PC-9 (cell line): ENCODE results near the gene CARS1. TPM values are rescaled to one million over a fixed set of nuclear protein-coding genes. Genes with fewer than 3 reads are reported as not detected.

Experiments used
- BruUV-seq: library from RNA; stranded (reverse); fragments of 400-500 nt; replicated peaks from 2 replicates; lab custom pipeline; 2021; lab: Mats Ljungman, UMichigan
- CTCF ChIA-PET: fragments of 300-600 bp; sonication (Branson Sonifier 250); formaldehyde crosslinking; loops from one replicate; lab custom pipeline; 2022; ENCODE audit warnings: antibody characterized with exemption; lab: Charles Lee
- POLR2A ChIA-PET: fragments of 300-600 bp; sonication (Branson Sonifier 250); formaldehyde crosslinking; loops from one replicate; lab custom pipeline; 2022; ENCODE audit warnings: antibody characterized with exemption; ENCODE audit not compliant: unreplicated experiment; lab: Charles Lee
- DNase-seq, 2 experiments: peaks; one replicate each; pipeline versions ENCODE4 v3.0.0 to v3.0.0-alpha.2; 2015 to 2022; ENCODE audit warnings: mixed read lengths in 1 of 2
- H2AFZ ChIP-seq: fragments of 200-600 bp; sonication (generic); 2 replicates; pipeline ENCODE4 v1.8.1; 2017; ENCODE audit warnings: antibody characterized with exemption
- H3F3A ChIP-seq: fragments of 200-600 bp; sonication (generic); 2 replicates; pipeline ENCODE4 v1.8.1; 2017; ENCODE audit warnings: antibody characterized with exemption, mild to moderate bottlenecking, low read depth; ENCODE audit not compliant: insufficient read depth
- H3K27ac ChIP-seq: fragments of 200-600 bp; sonication (generic); 2 replicates; pipeline ENCODE4 v1.6.1; 2016; ENCODE audit warnings: mixed run types
- H3K27me3 ChIP-seq: fragments of 200-600 bp; sonication (generic); 2 replicates; pipeline ENCODE4 v1.6.1; 2016; ENCODE audit warnings: low read depth, mixed run types; ENCODE audit not compliant: insufficient read depth
- H3K36me3 ChIP-seq: fragments of 200-600 bp; sonication (generic); 2 replicates; pipeline ENCODE4 v1.6.1; 2016; ENCODE audit warnings: low read depth, mixed run types
- H3K4me1 ChIP-seq: fragments of 200-600 bp; sonication (generic); replicated peaks from 2 replicates; pipeline ENCODE4 v1.6.1; 2016; ENCODE audit warnings: mixed run types; ENCODE audit not compliant: insufficient read depth
- H3K4me2 ChIP-seq: fragments of 200-600 bp; sonication (generic); 2 replicates; pipeline ENCODE4 v1.6.1; 2017; ENCODE audit warnings: mixed run types
- H3K4me3 ChIP-seq: fragments of 200-600 bp; sonication (generic); 2 replicates; pipeline ENCODE4 v1.6.1; 2016; ENCODE audit warnings: mixed run types
- H3K79me2 ChIP-seq: fragments of 200-600 bp; sonication (generic); 2 replicates; pipeline ENCODE4 v1.6.1; 2017; ENCODE audit warnings: low read depth, mixed run types
- H3K9me2 ChIP-seq: fragments of 200-600 bp; sonication (generic); 2 replicates; pipeline ENCODE4 v1.8.1; 2017; ENCODE audit warnings: mild to moderate bottlenecking; ENCODE audit not compliant: insufficient read depth
- H3K9me3 ChIP-seq: fragments of 200-600 bp; sonication (generic); 2 replicates; pipeline ENCODE4 v1.8.1; 2016; ENCODE audit warnings: low read depth; ENCODE audit not compliant: insufficient read depth
- H4K20me1 ChIP-seq: fragments of 200-600 bp; sonication (generic); 2 replicates; pipeline ENCODE4 v1.8.1; 2017; ENCODE audit not compliant: insufficient read depth
- EZH2 ChIP-seq: fragments of 200-600 bp; sonication (generic); IDR thresholded peaks from 2 replicates; pipeline ENCODE4 v1.8.0; 2017; ENCODE audit warnings: antibody characterized with exemption, low read depth
- intact Hi-C: fragments of 100-400 bp; cut with micrococcal nuclease; formaldehyde crosslinking; loops from one replicate; pipeline ENCODE4 v1.10.0; 2022; ENCODE audit not compliant: unreplicated experiment
- total RNA-seq: library from RNA; stranded (reverse); gene quantifications from 2 replicates; pipeline ENCODE4 v1.2.3, GENCODE V29; 2021
- TF ChIP-seq, protein P1 (sequence below): fragments of 200-600 bp; sonication (generic); conservative IDR thresholded peaks from 2 replicates; pipeline ENCODE4 v1.6.1; 2017; ENCODE audit warnings: mixed run types, antibody characterized with exemption, mild to moderate bottlenecking, moderate library complexity

Gene CARS1
- total RNA-seq, 1 experiment from 2014 or later = 78.8 TPM

- no TSS peak for BruUV-seq
- Histone ChIP-seq H3K79me2 (no peaks in the 10 kb centered on the region), H3K4me3 (no peak overlapping the region), H3K4me1 (no peaks in the 10 kb centered on the region), H2AFZ (no peak overlapping the region), H3K27ac (no peak overlapping the region), H3F3A (no peaks in the 10 kb centered on the region), H3K9me2 (no peaks in the 10 kb centered on the region), H3K36me3 (peaks cover 7% of the 10 kb centered on the region; the same call in 1 of the 2 replicates), H3K9me3 (no peaks in the 10 kb centered on the region), H4K20me1 (no peaks in the 10 kb centered on the region; the same call in 1 of the 2 replicates), H3K27me3 (no peaks in the 10 kb centered on the region), H3K4me2 (no peak overlapping the region)
- CTCF ChIA-PET = no interaction called here
- TF ChIP-seq, protein P1, sequence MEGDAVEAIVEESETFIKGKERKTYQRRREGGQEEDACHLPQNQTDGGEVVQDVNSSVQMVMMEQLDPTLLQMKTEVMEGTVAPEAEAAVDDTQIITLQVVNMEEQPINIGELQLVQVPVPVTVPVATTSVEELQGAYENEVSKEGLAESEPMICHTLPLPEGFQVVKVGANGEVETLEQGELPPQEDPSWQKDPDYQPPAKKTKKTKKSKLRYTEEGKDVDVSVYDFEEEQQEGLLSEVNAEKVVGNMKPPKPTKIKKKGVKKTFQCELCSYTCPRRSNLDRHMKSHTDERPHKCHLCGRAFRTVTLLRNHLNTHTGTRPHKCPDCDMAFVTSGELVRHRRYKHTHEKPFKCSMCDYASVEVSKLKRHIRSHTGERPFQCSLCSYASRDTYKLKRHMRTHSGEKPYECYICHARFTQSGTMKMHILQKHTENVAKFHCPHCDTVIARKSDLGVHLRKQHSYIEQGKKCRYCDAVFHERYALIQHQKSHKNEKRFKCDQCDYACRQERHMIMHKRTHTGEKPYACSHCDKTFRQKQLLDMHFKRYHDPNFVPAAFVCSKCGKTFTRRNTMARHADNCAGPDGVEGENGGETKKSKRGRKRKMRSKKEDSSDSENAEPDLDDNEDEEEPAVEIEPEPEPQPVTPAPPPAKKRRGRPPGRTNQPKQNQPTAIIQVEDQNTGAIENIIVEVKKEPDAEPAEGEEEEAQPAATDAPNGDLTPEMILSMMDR = no peak
- no peak for TF ChIP-seq EZH2
- POLR2A ChIA-PET = no interaction called here
- intact Hi-C loops = no loop called here
- no peak for DNase-seq
Measured at GRCh38 chr11:3014943-3015342, 42.3 kb downstream of the CARS1 start.

GRCh38 chr11:3014057-3014938 is 42.9 kb downstream of the CARS1 start:
- CTCF ChIA-PET = no interaction called here
- no peaks in the 10 kb centered on the region for H3F3A ChIP-seq
- intact Hi-C loops = no loop called here
- no peaks in the 10 kb centered on the region for H3K9me2 ChIP-seq
- TF ChIP-seq, protein P1 = no peak
- TF ChIP-seq EZH2 = no peak
- H3K4me2 ChIP-seq = no peak overlapping the region
- DNase-seq = no peak
- H3K27ac ChIP-seq = no peak overlapping the region
- POLR2A ChIA-PET = no interaction called here
- H3K9me3 ChIP-seq = no peaks in the 10 kb centered on the region
- H2AFZ ChIP-seq = no peak overlapping the region
- H3K4me3 ChIP-seq = no peak overlapping the region
- H3K4me1 ChIP-seq = no peaks in the 10 kb centered on the region
- no TSS peak for BruUV-seq
- H3K79me2 ChIP-seq = no peaks in the 10 kb centered on the region
- H3K36me3 ChIP-seq = peaks cover 7% of the 10 kb centered on the region; the same call in 1 of the 2 replicates
- no peaks in the 10 kb centered on the region for H4K20me1 ChIP-seq
- no peaks in the 10 kb centered on the region for H3K27me3 ChIP-seq

- no peak for TF ChIP-seq EZH2
- TF ChIP-seq, protein P1 = no peak
- DNase-seq = no peak
- H3K4me2 ChIP-seq = no peak overlapping the region
- H3K36me3 ChIP-seq = peaks cover 5% of the 10 kb centered on the region; the same call in 1 of the 2 replicates
- H3F3A ChIP-seq = no peaks in the 10 kb centered on the region
- H3K4me3 ChIP-seq = no peak overlapping the region
- H3K79me2 ChIP-seq = no peaks in the 10 kb centered on the region
- no peaks in the 10 kb centered on the region for H3K27me3 ChIP-seq
- H2AFZ ChIP-seq = no peak overlapping the region
- H3K9me3 ChIP-seq = no peaks in the 10 kb centered on the region
- ChIA-PET POLR2A (no interaction called here), CTCF (interaction anchor here (0.6 kb wide), 1 partner anchor 144 kb away, joined by 4 read pairs; no protein-coding TSS in a partner anchor)
- intact Hi-C loops = no loop called here
- BruUV-seq = no TSS peak
- H3K4me1 ChIP-seq = no peaks in the 10 kb centered on the region
- H3K9me2 ChIP-seq = no peaks in the 10 kb centered on the region
- H3K27ac ChIP-seq = no peak overlapping the region
- H4K20me1 ChIP-seq = no peaks in the 10 kb centered on the region
Measured at GRCh38 chr11:3011891-3012885, 45.0 kb downstream of the CARS1 start.
